Renal cortical epithelial cell (primary cell): ENCODE measurements around the gene MAPK1. TPM values are rescaled to one million over a fixed set of nuclear protein-coding genes. Genes with fewer than 3 reads are reported as not detected.
"Not testable (repeated sequence)": the region's sequence is repeated elsewhere in the genome, so short reads cannot be mapped to it uniquely, and the experiment has no call there.

ENCODE experiments used
- DNase-seq: peaks from one replicate; pipeline ENCODE4 v3.0.0-alpha.2; 2011; ENCODE audit warnings: low read depth
- total RNA-seq: library from RNA; depleted of rRNA; stranded (reverse); fragments of >200 nt; gene quantifications from 2 replicates; pipeline ENCODE4 v1.2.3, GENCODE V29; 2014

MAPK1 gene
- total RNA-seq, 1 donor from 2014 or later, result 93.1 TPM

GRCh38 chr22:21818487-21819182 is 48.8 kb downstream of the MAPK1 start:
- no peak for DNase-seq

- not testable (repeated sequence) for DNase-seq
These were observed 50.0 kb downstream of the MAPK1 start for GRCh38 chr22:21817497-21817853.

- peak; percentile 96 for DNase-seq
These were observed 50.5 kb downstream of the MAPK1 start for GRCh38 chr22:21816787-21817496.

- DNase-seq, result no peak
These were observed 51.0 kb downstream of the MAPK1 start for GRCh38 chr22:21816472-21816786.

- DNase-seq, result no peak
These were observed 51.5 kb downstream of the MAPK1 start for GRCh38 chr22:21815958-21816357.

GRCh38 chr22:21815357-21815756 is 52.1 kb downstream of the MAPK1 start:
- no peak for DNase-seq

GRCh38 chr22:21811982-21812381 is 55.5 kb downstream of the MAPK1 start:
- no peak for DNase-seq

- no peak for DNase-seq
These were observed 59.6 kb downstream of the MAPK1 start for GRCh38 chr22:21807544-21808529.

GRCh38 chr22:21805325-21805724 is 62.1 kb downstream of the MAPK1 start:
- not testable (repeated sequence) for DNase-seq

- DNase-seq, result no peak
These were observed 63.6 kb downstream of the MAPK1 start for GRCh38 chr22:21803811-21804249.

- DNase-seq, result no peak
These were observed 64.8 kb downstream of the MAPK1 start for GRCh38 chr22:21802673-21803072.

GRCh38 chr22:21802056-21802455 is 65.4 kb downstream of the MAPK1 start:
- no peak for DNase-seq

GRCh38 chr22:21801304-21801644 is 66.2 kb downstream of the MAPK1 start:
- not testable (repeated sequence) for DNase-seq

GRCh38 chr22:21800552-21801303 is 66.7 kb downstream of the MAPK1 start:
- DNase-seq, result no peak

GRCh38 chr22:21797444-21798221 is 69.8 kb downstream of the MAPK1 start:
- DNase-seq, result no peak

GRCh38 chr22:21796863-21797262 is 70.6 kb downstream of the MAPK1 start:
- DNase-seq, result no peak

- no peak for DNase-seq
These were observed 71.2 kb downstream of the MAPK1 start for GRCh38 chr22:21796231-21796630.

GRCh38 chr22:21793716-21794115 is 73.7 kb downstream of the MAPK1 start:
- DNase-seq, result not testable (repeated sequence)

GRCh38 chr22:21791635-21792625 is 75.5 kb downstream of the MAPK1 start:
- peak; percentile 15 for DNase-seq
